CD14-positive monocyte (primary cell): Measurements from ENCODE around the gene DSC2. TPM values are rescaled to one million over a fixed set of nuclear protein-coding genes. Genes with fewer than 3 reads are reported as not detected.

Source experiments
- DNase-seq, 3 donors: peaks; one replicate each; pipeline ENCODE4 v3.0.0-alpha.2; 2011 to 2022
- H2AFZ ChIP-seq: 2 replicates; pipeline ENCODE4 v1.6.0; 2012; ENCODE audit warnings: mild to moderate bottlenecking, low read depth, low read length, inconsistent platforms; ENCODE audit not compliant: insufficient read depth, poor library complexity, severe bottlenecking
- H3K27ac ChIP-seq, 2 donors: 1 replicate in 1 of 2; 2 replicates in 1 of 2; pipeline ENCODE4 v1.5.1; 2012 to 2013; ENCODE audit warnings: low read length in 2 of 2, control low read depth in 1 of 2, inconsistent platforms in 1 of 2, low read depth in 1 of 2, mild to moderate bottlenecking in 1 of 2
- H3K27me3 ChIP-seq, 2 donors: one replicate each; pipeline versions ENCODE4 v1.6.0 to v1.6.1; 2011 to 2013; ENCODE audit warnings: low read length in 2 of 2; ENCODE audit not compliant: control insufficient read depth in 2 of 2, insufficient read depth in 2 of 2
- H3K36me3 ChIP-seq, 2 donors: replicated peaks in 1 of 2; 1 replicate in 1 of 2; 2 replicates in 1 of 2; pipeline versions ENCODE4 v1.5.1 to v1.6.1; 2012 to 2013; ENCODE audit warnings: low read length in 2 of 2, control low read depth in 1 of 2, inconsistent platforms in 1 of 2, mild to moderate bottlenecking in 1 of 2; ENCODE audit not compliant: insufficient read depth in 2 of 2, control insufficient read depth in 1 of 2
- H3K4me1 ChIP-seq, 2 donors: 1 replicate in 1 of 2; 2 replicates in 1 of 2; pipeline versions ENCODE4 v1.5.1 to v1.6.1; 2012 to 2013; ENCODE audit warnings: low read length in 2 of 2, control low read depth in 1 of 2, inconsistent platforms in 1 of 2, mild to moderate bottlenecking in 1 of 2, moderate library complexity in 1 of 2; ENCODE audit not compliant: insufficient read depth in 2 of 2, control insufficient read depth in 1 of 2
- H3K4me2 ChIP-seq: replicated peaks from 2 replicates; pipeline ENCODE3; 2012; ENCODE audit warnings: low read length, moderate library complexity, mild to moderate bottlenecking; ENCODE audit not compliant: poor library complexity, severe bottlenecking; ENCODE audit errors: extremely low read depth
- H3K4me3 ChIP-seq, 3 experiments: fragments of 200-600 bp in 1 of 3; sonication (generic) in 1 of 3; replicated peaks in 1 of 3; 1 replicate in 2 of 3; 2 replicates in 1 of 3; pipeline ENCODE4 v1.5.1; 2011 to 2013; ENCODE audit warnings: low read length in 3 of 3, mild to moderate bottlenecking in 3 of 3, control low read depth in 2 of 3, low read depth in 2 of 3, inconsistent platforms in 1 of 3, moderate library complexity in 1 of 3
- H3K79me2 ChIP-seq: 2 replicates; pipeline ENCODE4 v1.6.0; 2012; ENCODE audit warnings: mild to moderate bottlenecking, control low read depth, inconsistent platforms, low read length, moderate library complexity; ENCODE audit not compliant: insufficient read depth
- H3K9ac ChIP-seq: 2 replicates; pipeline ENCODE4 v1.6.0; 2017; ENCODE audit warnings: low read length, mild to moderate bottlenecking; ENCODE audit not compliant: insufficient read depth, poor library complexity, severe bottlenecking
- H3K9me3 ChIP-seq, 2 donors: replicated peaks in 1 of 2; 1 replicate in 1 of 2; 2 replicates in 1 of 2; pipeline versions ENCODE4 v1.5.1 to v1.6.1; 2012 to 2013; ENCODE audit warnings: low read length in 2 of 2, control low read depth in 1 of 2; ENCODE audit not compliant: control insufficient read depth in 1 of 2, insufficient read depth in 1 of 2
- H4K20me1 ChIP-seq: 2 replicates; pipeline ENCODE4 v1.6.0; 2012; ENCODE audit warnings: mild to moderate bottlenecking, low read length, control low read depth, moderate library complexity; ENCODE audit not compliant: insufficient read depth
- H3K27ac Mint-ChIP-seq, 7 donors: one replicate each; pipeline ENCODE4 v1.8.0; 2020; ENCODE audit warnings: mild to moderate bottlenecking in 7 of 7, mixed read lengths in 7 of 7, moderate library complexity in 6 of 7, inconsistent platforms in 2 of 7
- H3K27me3 Mint-ChIP-seq, 3 donors: one replicate each; pipeline ENCODE4 v1.8.0; 2021 to 2022; ENCODE audit warnings: low read depth in 3 of 3, mild to moderate bottlenecking in 3 of 3, mixed read lengths in 3 of 3, moderate library complexity in 3 of 3, inconsistent platforms in 1 of 3
- H3K36me3 Mint-ChIP-seq, 2 donors: one replicate each; pipeline ENCODE4 v1.8.0; 2020; ENCODE audit warnings: mixed read lengths in 2 of 2, inconsistent platforms in 1 of 2, mild to moderate bottlenecking in 1 of 2
- H3K4me1 Mint-ChIP-seq: one replicate; pipeline ENCODE4 v1.8.0; 2020; ENCODE audit warnings: mild to moderate bottlenecking, mixed read lengths
- H3K4me3 Mint-ChIP-seq, 2 donors: one replicate each; pipeline ENCODE4 v1.8.0; 2020; ENCODE audit warnings: mild to moderate bottlenecking in 2 of 2, mixed read lengths in 2 of 2, moderate library complexity in 1 of 2
- H3K9me3 Mint-ChIP-seq, 7 donors: one replicate each; pipeline ENCODE4 v1.8.0; 2020 to 2022; ENCODE audit warnings: mixed read lengths in 7 of 7, mild to moderate bottlenecking in 6 of 7, moderate library complexity in 6 of 7, inconsistent platforms in 2 of 7
- CTCF ChIP-seq: fragments of 200-600 bp; IDR thresholded peaks from one replicate; pipeline ENCODE4 v1.8.0; 2022; ENCODE audit warnings: antibody characterized with exemption, mild to moderate bottlenecking
- WGBS: methylation state at CpG from one replicate; pipeline ENCODE4 v1.1.5; 2013; ENCODE audit warnings: missing lambda C conversion rate; ENCODE audit not compliant: insufficient coverage; 5-methylcytosine and 5-hydroxymethylcytosine counted together
- intact Hi-C, 2 donors: fragments of 100-400 bp; cut with micrococcal nuclease; formaldehyde crosslinking; loops; one replicate each; pipeline versions ENCODE4 v1.15.0 to v1.15.1; 2023
- polyA plus RNA-seq, 3 donors: library from polyadenylated mRNA; depleted of rRNA in 1 of 3; unstranded in 2 of 3; stranded (reverse) in 1 of 3; fragments of 300-500 nt in 2 of 3; fragments of >200 nt in 1 of 3; fragmentation: Illumina TruSeq in 2 of 3; gene quantifications; 1 replicate in 2 of 3; 2 replicates in 1 of 3; pipeline ENCODE4 v1.2.3, GENCODE V29; 2012 to 2021

Gene DSC2
- polyA plus RNA-seq, 3 donors = 3.2 to 11.3 (median 3.3) TPM

- H3K9me3 ChIP-seq = no peaks in the 10 kb centered on the region
- H3K27me3 Mint-ChIP-seq = peaks cover 26 to 41% (median 37%) of the 10 kb centered on the region in 3 donors
- peak overlapping the region; percentile 46 to 90 (median 83) for H3K4me3 ChIP-seq
- H3K27ac ChIP-seq = peak overlapping the region; percentile 35 to 67
- H3K4me3 Mint-ChIP-seq = peak overlapping the region; percentile 90 to 91
- peaks cover 0 to 7% (median 0%) of the 10 kb centered on the region in 7 donors for H3K9me3 Mint-ChIP-seq
- H3K36me3 ChIP-seq = no peaks in the 10 kb centered on the region
- intact Hi-C loops = loop anchor here in 1 of 2 donors (10.0 kb wide), 1 partner anchor 114 kb away; no protein-coding TSS in a partner anchor
- no peak for DNase-seq
- no peaks in the 10 kb centered on the region for H3K79me2 ChIP-seq
- peak overlapping the region; percentile 96 for H3K4me2 ChIP-seq
- WGBS = 9% methylated on average over 17 of the region's 23 CpGs
- H3K4me1 ChIP-seq = peaks cover 17 to 20% of the 10 kb centered on the region in 2 donors
- peaks cover 24% of the 10 kb centered on the region for H3K4me1 Mint-ChIP-seq
- H2AFZ ChIP-seq = peak overlapping the region; percentile 95
- no peak for TF ChIP-seq CTCF
- peak overlapping the region in 6 of 7 donors; percentile 46 to 80 (median 70) for H3K27ac Mint-ChIP-seq
- no peaks in the 10 kb centered on the region for H4K20me1 ChIP-seq
- H3K27me3 ChIP-seq = peaks cover 22 to 28% of the 10 kb centered on the region in 2 donors
- no peaks in the 10 kb centered on the region for H3K36me3 Mint-ChIP-seq
- H3K9ac ChIP-seq = peak overlapping the region; percentile 74
Measured at GRCh38 chr18:31100436-31101182, 1.6 kb downstream of the DSC2 start.

DNA sequence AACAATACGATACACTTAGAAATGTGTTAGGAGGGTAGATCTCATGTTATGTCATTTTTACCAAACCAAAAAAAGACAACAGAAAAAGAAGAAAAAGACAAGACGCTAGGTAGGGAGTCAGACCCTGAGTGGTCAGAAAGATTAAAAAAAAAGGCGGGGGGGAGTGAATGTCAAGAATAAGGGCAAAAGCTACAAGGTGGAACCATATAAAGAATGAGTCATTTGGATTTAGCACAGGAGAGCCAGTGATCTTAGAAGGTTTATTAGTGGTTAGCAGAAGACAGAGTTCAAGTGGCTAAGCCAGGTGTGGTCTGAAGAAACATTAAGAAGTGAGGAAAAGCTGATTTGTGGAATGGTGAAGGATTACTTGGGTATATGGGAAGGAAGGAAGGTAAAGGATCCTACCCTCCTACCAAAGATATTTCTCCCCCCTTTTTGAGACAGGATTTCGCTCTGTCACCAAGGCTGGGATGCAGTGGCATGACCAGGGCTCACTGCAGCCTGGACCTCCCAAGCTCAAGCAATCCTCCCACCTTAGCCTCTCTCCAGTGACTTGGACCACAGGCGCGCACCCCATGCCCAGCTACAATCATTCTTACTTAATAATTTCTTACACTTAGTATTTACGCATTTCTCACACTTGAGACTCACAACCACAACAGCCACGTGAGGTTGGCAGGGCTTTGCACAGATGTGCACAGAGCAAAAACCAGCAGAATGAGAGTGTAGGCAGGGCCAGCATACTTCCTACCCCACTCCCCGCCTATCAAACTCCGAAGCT lies 2.6 kb downstream of the DSC2 start:
- Histone ChIP-seq H3K36me3 (no peaks in the 10 kb centered on the region), H2AFZ (peak overlapping the region; percentile 95), H3K4me3 (peak overlapping the region in 1 of 3 experiments; percentile 90), H3K4me2 (no peak overlapping the region), H3K27ac (no peak overlapping the region), H3K9me3 (no peaks in the 10 kb centered on the region), H4K20me1 (no peaks in the 10 kb centered on the region), H3K79me2 (no peaks in the 10 kb centered on the region), H3K9ac (no peak overlapping the region), H3K27me3 (peaks cover 19 to 25% of the 10 kb centered on the region in 2 donors), H3K4me1 (peaks cover 17 to 20% of the 10 kb centered on the region in 2 donors)
- WGBS = 94% methylated on average over 7 of the region's 10 CpGs
- no peak for DNase-seq
- intact Hi-C loops = loop anchor here in 1 of 2 donors (10.0 kb wide), 1 partner anchor 115 kb away; no protein-coding TSS in a partner anchor
- TF ChIP-seq CTCF = no peak
- peaks cover 26 to 37% (median 34%) of the 10 kb centered on the region in 3 donors for H3K27me3 Mint-ChIP-seq
- peaks cover 0 to 7% (median 0%) of the 10 kb centered on the region in 7 donors for H3K9me3 Mint-ChIP-seq
- H3K4me1 Mint-ChIP-seq = peaks cover 21% of the 10 kb centered on the region
- no peak overlapping the region for H3K27ac Mint-ChIP-seq
- H3K36me3 Mint-ChIP-seq = no peaks in the 10 kb centered on the region
- peak overlapping the region in 1 of 2 donors; percentile 48 for H3K4me3 Mint-ChIP-seq
